Lung (tissue), 12 donors: ENCODE results near the gene XPNPEP1. TPM values are rescaled to one million over a fixed set of nuclear protein-coding genes. Genes with fewer than 3 reads are reported as not detected.
A peak's percentile ranks its signal among the peaks of the same experiment; 100 is the strongest.

Experiments
- ATAC-seq: fragments of 200-7000 bp; cut with Tn5 transposase; one replicate; pipeline ENCODE4 v1.9.1; 2020; ENCODE audit warnings: moderate number of reproducible peaks; ENCODE audit not compliant: insufficient read depth, low FRiP score
- DNase-seq, 3 donors: peaks; one replicate each; pipeline ENCODE4 v3.0.0-alpha.2; 2013 to 2017
- H3K27ac ChIP-seq, 2 donors: one replicate each; pipeline ENCODE4 v1.5.1; 2013; ENCODE audit warnings: mild to moderate bottlenecking in 2 of 2, moderate library complexity in 2 of 2, control low read depth in 1 of 2, inconsistent platforms in 1 of 2, low read depth in 1 of 2, low read length in 1 of 2
- H3K27me3 ChIP-seq, 3 donors: one replicate each; pipeline ENCODE4 v1.5.1; 2013; ENCODE audit warnings: low read length in 2 of 3; ENCODE audit not compliant: control insufficient read depth in 3 of 3, insufficient read depth in 3 of 3
- H3K36me3 ChIP-seq, 4 donors: one replicate each; pipeline ENCODE4 v1.5.1; 2013; ENCODE audit warnings: low read length in 4 of 4, mild to moderate bottlenecking in 1 of 4, moderate library complexity in 1 of 4; ENCODE audit not compliant: control insufficient read depth in 4 of 4, insufficient read depth in 4 of 4
- H3K4me1 ChIP-seq, 5 donors: one replicate each; pipeline ENCODE4 v1.5.1; 2013; ENCODE audit warnings: low read length in 5 of 5, mild to moderate bottlenecking in 2 of 5, moderate library complexity in 1 of 5; ENCODE audit not compliant: control insufficient read depth in 5 of 5, insufficient read depth in 5 of 5
- H3K4me3 ChIP-seq: one replicate; pipeline ENCODE4 v1.5.1; 2013; ENCODE audit warnings: mild to moderate bottlenecking, control low read depth, moderate library complexity
- H3K9ac ChIP-seq, 2 donors: one replicate each; pipeline ENCODE4 v1.5.1; 2013; ENCODE audit warnings: low read length in 2 of 2, control low read depth in 1 of 2; ENCODE audit not compliant: insufficient read depth in 1 of 2
- H3K9me3 ChIP-seq, 4 donors: one replicate each; pipeline ENCODE4 v1.5.1; 2013; ENCODE audit warnings: low read length in 3 of 4, mild to moderate bottlenecking in 1 of 4, moderate library complexity in 1 of 4; ENCODE audit not compliant: control insufficient read depth in 4 of 4, insufficient read depth in 3 of 4
- WGBS, 2 donors: extraction: QIAGEN DNeasy Blood & Tissue Kit; methylation state at CpG; one replicate each; pipeline ENCODE4 v1.1.7; 2013; 5-methylcytosine and 5-hydroxymethylcytosine counted together
- polyA plus RNA-seq, 2 donors: library from polyadenylated mRNA; stranded (reverse); fragments of 200-250 nt; gene quantifications; one replicate each; pipeline ENCODE4 v1.2.1, GENCODE V29; 2013
- total RNA-seq, 2 donors: library from RNA; depleted of rRNA in 1 of 2; stranded (reverse); fragments of >200 nt in 1 of 2; gene quantifications; one replicate each; pipeline ENCODE4 v1.2.1, GENCODE V29; 2014 to 2021
- TF ChIP-seq, protein P1 (sequence below): IDR thresholded peaks from 2 replicates; pipeline ENCODE4 v1.5.1; 2012; ENCODE audit warnings: mild to moderate bottlenecking; ENCODE audit errors: control extremely low read depth, extremely low read depth
- donor health status: control.
- donor health status: control.
- donor health status: Bipolar disorder and iron deficiency.
- donor health status: healthy.
- donor health status: DM: yes; HTN: yes; CAD: no.

Gene XPNPEP1
- total and polyA plus RNA-seq, 4 donors: 16.5 to 129 (median 48.4) TPM

DNA sequence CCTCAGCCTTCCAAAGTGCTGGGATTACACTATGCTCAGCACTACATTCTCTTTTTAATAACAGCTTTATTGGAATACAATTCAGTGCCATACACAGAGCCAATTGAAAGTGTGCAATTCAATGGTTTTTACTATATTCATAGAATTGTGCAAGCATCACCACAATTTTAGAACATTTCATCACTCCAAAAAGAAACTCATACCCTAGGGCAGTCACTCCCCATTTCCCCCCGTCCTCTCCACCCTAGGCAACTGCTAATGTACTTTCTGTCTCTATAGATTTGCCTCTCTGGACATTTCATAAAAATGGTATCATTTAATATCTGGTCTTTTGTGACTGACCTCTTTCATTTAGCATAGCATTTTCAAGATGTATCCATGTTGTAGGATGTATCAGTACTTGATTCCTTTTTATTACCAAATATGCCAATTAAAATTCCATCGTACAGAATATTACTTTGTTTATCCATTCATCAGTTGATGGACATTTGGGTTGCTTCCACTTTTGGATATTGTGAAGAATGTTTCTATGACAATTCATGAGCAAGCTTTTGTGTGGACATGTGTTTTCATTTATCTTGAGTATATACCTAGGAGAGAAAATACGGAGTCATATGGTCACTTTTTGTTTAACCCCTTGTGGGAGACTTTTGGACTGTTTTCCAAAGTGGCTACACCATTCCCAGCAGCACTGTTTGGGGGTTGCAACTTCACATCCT is 6.3 kb upstream of the XPNPEP1 start:
- no peak for ATAC-seq
- no peaks in the 10 kb centered on the region for H3K36me3 ChIP-seq
- no peak overlapping the region for H3K27ac ChIP-seq
- H3K4me3 ChIP-seq: no peak overlapping the region
- WGBS, 2 donors: 46 to 53% methylated on average over 3 of the region's 3 CpGs
- DNase-seq: peak in 1 of 3 donors; percentile 43
- TF ChIP-seq, protein P1, sequence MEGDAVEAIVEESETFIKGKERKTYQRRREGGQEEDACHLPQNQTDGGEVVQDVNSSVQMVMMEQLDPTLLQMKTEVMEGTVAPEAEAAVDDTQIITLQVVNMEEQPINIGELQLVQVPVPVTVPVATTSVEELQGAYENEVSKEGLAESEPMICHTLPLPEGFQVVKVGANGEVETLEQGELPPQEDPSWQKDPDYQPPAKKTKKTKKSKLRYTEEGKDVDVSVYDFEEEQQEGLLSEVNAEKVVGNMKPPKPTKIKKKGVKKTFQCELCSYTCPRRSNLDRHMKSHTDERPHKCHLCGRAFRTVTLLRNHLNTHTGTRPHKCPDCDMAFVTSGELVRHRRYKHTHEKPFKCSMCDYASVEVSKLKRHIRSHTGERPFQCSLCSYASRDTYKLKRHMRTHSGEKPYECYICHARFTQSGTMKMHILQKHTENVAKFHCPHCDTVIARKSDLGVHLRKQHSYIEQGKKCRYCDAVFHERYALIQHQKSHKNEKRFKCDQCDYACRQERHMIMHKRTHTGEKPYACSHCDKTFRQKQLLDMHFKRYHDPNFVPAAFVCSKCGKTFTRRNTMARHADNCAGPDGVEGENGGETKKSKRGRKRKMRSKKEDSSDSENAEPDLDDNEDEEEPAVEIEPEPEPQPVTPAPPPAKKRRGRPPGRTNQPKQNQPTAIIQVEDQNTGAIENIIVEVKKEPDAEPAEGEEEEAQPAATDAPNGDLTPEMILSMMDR: no peak
- H3K27me3 ChIP-seq: no peaks in the 10 kb centered on the region
- no peaks in the 10 kb centered on the region for H3K9me3 ChIP-seq
- no peak overlapping the region for H3K9ac ChIP-seq
- peaks cover 3 to 71% (median 21%) of the 10 kb centered on the region in 5 donors for H3K4me1 ChIP-seq

DNA sequence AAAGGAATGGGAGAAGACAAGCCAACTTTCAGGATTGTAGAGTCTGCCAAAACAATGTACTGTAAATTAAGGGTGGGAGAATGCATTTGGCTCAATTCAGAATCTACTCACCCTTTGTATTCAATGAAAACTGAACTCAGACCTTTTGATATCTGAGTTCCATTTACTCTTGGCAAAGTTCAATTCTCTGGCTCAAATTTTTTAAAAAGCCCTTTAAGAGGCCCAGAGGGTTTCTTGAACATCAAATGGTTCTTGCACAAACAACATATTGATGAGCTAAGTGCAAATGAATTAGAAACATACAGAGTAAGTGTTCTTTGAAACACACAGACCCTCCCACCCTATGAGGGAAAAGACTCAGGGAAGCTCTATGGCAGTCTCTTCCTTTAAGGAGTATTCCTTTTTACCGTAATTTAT is 5.2 kb upstream of the XPNPEP1 start:
- Histone ChIP-seq H3K9me3 (no peaks in the 10 kb centered on the region), H3K4me1 (peaks cover 0 to 70% (median 24%) of the 10 kb centered on the region in 5 donors), H3K27ac (no peak overlapping the region), H3K27me3 (no peaks in the 10 kb centered on the region), H3K4me3 (no peak overlapping the region), H3K36me3 (no peaks in the 10 kb centered on the region), H3K9ac (no peak overlapping the region)
- TF ChIP-seq, protein P1: no peak
- WGBS, 2 donors: 83 to 90% methylated on average over 1 of the region's 1 CpG
- no peak for ATAC-seq
- DNase-seq: peak; percentile 29 to 92 (median 90)

DNA sequence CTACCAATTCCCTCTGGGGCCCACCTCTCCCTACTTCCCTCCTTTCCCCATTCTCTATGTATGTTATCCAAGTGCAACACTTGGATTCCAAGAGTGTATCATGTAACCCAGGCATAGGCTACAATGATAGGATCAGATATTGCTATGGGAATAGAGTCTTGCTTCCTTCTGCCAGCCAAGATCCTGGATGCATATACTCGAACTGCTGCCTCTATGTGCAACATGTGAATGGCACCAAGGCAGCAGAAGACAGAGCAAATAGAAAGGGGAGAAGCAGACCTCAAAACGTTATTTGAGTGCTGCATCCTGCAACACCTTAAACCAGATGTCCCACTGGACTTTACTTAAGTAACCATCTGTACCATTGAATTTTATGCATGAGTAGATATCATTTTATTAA is 3.5 kb upstream of the XPNPEP1 start:
- no peak overlapping the region for H3K27ac ChIP-seq
- WGBS, 2 donors: 81 to 85% methylated on average over 2 of the region's 2 CpGs
- no peak overlapping the region for H3K4me3 ChIP-seq
- peaks cover 0 to 76% (median 34%) of the 10 kb centered on the region in 5 donors for H3K4me1 ChIP-seq
- no peak for ATAC-seq
- DNase-seq: no peak
- H3K9me3 ChIP-seq: no peaks in the 10 kb centered on the region
- TF ChIP-seq, protein P1: no peak
- H3K36me3 ChIP-seq: no peaks in the 10 kb centered on the region
- H3K9ac ChIP-seq: no peak overlapping the region
- H3K27me3 ChIP-seq: no peaks in the 10 kb centered on the region
